Measurements from ENCODE around the gene C9orf153.

The C9orf153 gene

GRCh38 chr9:86275962-86276361 is 16.5 kb upstream of the C9orf153 start:
- ATAC-seq, result peak; percentile 34; the same call in 1 of the 3 replicates
- TF ChIP-seq BACH2 (CRISPR knock-in tag; IDR thresholded peaks at IDR 0.05; ENCODE audit: borderline replicate concordance) (no peak), ZFP30 (CRISPR knock-in tag; IDR thresholded peaks at IDR 0.05) (no peak), CREB5 (CRISPR knock-in tag; IDR thresholded peaks at IDR 0.05; ENCODE audit: low read depth) (no peak), TCF4 (CRISPR knock-in tag; IDR thresholded peaks at IDR 0.05; ENCODE audit: borderline replicate concordance) (no peak), TSHZ2 (CRISPR knock-in tag; IDR thresholded peaks at IDR 0.05) (no peak), POU6F1 (CRISPR knock-in tag; IDR thresholded peaks at IDR 0.05; ENCODE audit: borderline replicate concordance, low read depth) (no peak), ZC3H10 (CRISPR knock-in tag; IDR thresholded peaks at IDR 0.05) (no peak), ARNTL (CRISPR knock-in tag; IDR thresholded peaks at IDR 0.05; ENCODE audit: borderline replicate concordance, low read depth) (no peak), GLIS3 (CRISPR knock-in tag; IDR thresholded peaks at IDR 0.05) (no peak), OSR1 (CRISPR knock-in tag; IDR thresholded peaks at IDR 0.05) (no peak), PPARA (CRISPR knock-in tag; IDR thresholded peaks at IDR 0.05; ENCODE audit: borderline replicate concordance) (no peak), CSDC2 (CRISPR knock-in tag; IDR thresholded peaks at IDR 0.05) (no peak)

- TF ChIP-seq BACH2 (CRISPR knock-in tag; IDR thresholded peaks at IDR 0.05; ENCODE audit: borderline replicate concordance), result no peak
- no peak for TF ChIP-seq PATZ1 (CRISPR knock-in tag; IDR thresholded peaks at IDR 0.05; ENCODE audit: borderline replicate concordance)
- TF ChIP-seq TOX (CRISPR knock-in tag; IDR thresholded peaks at IDR 0.05; ENCODE audit: borderline replicate concordance), result no peak
- TF ChIP-seq ZNF8 (CRISPR knock-in tag; IDR thresholded peaks at IDR 0.05), result no peak
- no peak for TF ChIP-seq PPARA (CRISPR knock-in tag; IDR thresholded peaks at IDR 0.05; ENCODE audit: borderline replicate concordance)
- TF ChIP-seq ZFP3 (CRISPR knock-in tag; IDR thresholded peaks at IDR 0.05), result no peak
- ATAC-seq, result no peak
Observed at GRCh38 chr9:86274821-86275643, 15.6 kb upstream of the C9orf153 start.

- no peak for ATAC-seq
- TF ChIP-seq ZNF70 (CRISPR knock-in tag; IDR thresholded peaks at IDR 0.05), result no peak
- no peak for TF ChIP-seq ZNF8 (CRISPR knock-in tag; IDR thresholded peaks at IDR 0.05)
- TF ChIP-seq TCF4 (CRISPR knock-in tag; IDR thresholded peaks at IDR 0.05; ENCODE audit: borderline replicate concordance), result no peak
- TF ChIP-seq SNAI2 (CRISPR knock-in tag; IDR thresholded peaks at IDR 0.05), result no peak
- no peak for TF ChIP-seq POU6F1 (CRISPR knock-in tag; IDR thresholded peaks at IDR 0.05; ENCODE audit: borderline replicate concordance, low read depth)
- no peak for TF ChIP-seq TSHZ2 (CRISPR knock-in tag; IDR thresholded peaks at IDR 0.05)
- TF ChIP-seq OSR1 (CRISPR knock-in tag; IDR thresholded peaks at IDR 0.05), result no peak
- no peak for TF ChIP-seq PPARA (CRISPR knock-in tag; IDR thresholded peaks at IDR 0.05; ENCODE audit: borderline replicate concordance)
- no peak for TF ChIP-seq ZNF565 (CRISPR knock-in tag; conservative IDR thresholded peaks at IDR 0.05; ENCODE audit: low read depth)
- TF ChIP-seq BACH2 (CRISPR knock-in tag; IDR thresholded peaks at IDR 0.05; ENCODE audit: borderline replicate concordance), result no peak
- TF ChIP-seq ZC3H10 (CRISPR knock-in tag; IDR thresholded peaks at IDR 0.05), result no peak
- no peak for TF ChIP-seq ISL1 (CRISPR knock-in tag; IDR thresholded peaks at IDR 0.05)
- no peak for TF ChIP-seq CSDC2 (CRISPR knock-in tag; IDR thresholded peaks at IDR 0.05)
- no peak for TF ChIP-seq ZFP3 (CRISPR knock-in tag; IDR thresholded peaks at IDR 0.05)
- no peak for TF ChIP-seq RARB (CRISPR knock-in tag; IDR thresholded peaks at IDR 0.05)
- TF ChIP-seq ARNTL (CRISPR knock-in tag; IDR thresholded peaks at IDR 0.05; ENCODE audit: borderline replicate concordance, low read depth), result no peak
- no peak for TF ChIP-seq ESRRG (CRISPR knock-in tag; IDR thresholded peaks at IDR 0.05)
Observed at GRCh38 chr9:86272221-86272620, 12.8 kb upstream of the C9orf153 start.

All from SK-N-SH treated with all-trans-retinoic acid at 6 μM for 48 hours (cell line).